Trophoblast cell (in vitro differentiated cells and primary cell): ENCODE results near the gene FMNL2.

ENCODE experiments used
- DNase-seq, 2 donors: peaks; one replicate each; pipeline ENCODE4 v3.0.0-alpha.2; 2016
- H2AFZ ChIP-seq: 2 replicates; pipeline ENCODE4 v1.6.1; 2013; ENCODE audit warnings: low read length, moderate library complexity, mild to moderate bottlenecking; ENCODE audit not compliant: insufficient read depth, poor library complexity
- H2AK5ac ChIP-seq: 2 replicates; pipeline ENCODE4 v1.6.1; 2013; ENCODE audit warnings: mild to moderate bottlenecking, low read length
- H2BK120ac ChIP-seq: 2 replicates; pipeline ENCODE4 v1.6.1; 2013; ENCODE audit warnings: low read length, mild to moderate bottlenecking, moderate library complexity; ENCODE audit not compliant: insufficient read depth, poor library complexity
- H2BK12ac ChIP-seq: 2 replicates; pipeline ENCODE4 v1.6.1; 2013; ENCODE audit warnings: mild to moderate bottlenecking, low read length, moderate library complexity
- H2BK5ac ChIP-seq: 2 replicates; pipeline ENCODE4 v1.6.1; 2013; ENCODE audit warnings: low read length, low read depth, moderate library complexity, mild to moderate bottlenecking; ENCODE audit not compliant: poor library complexity
- H3K14ac ChIP-seq: 2 replicates; pipeline ENCODE4 v1.6.1; 2013; ENCODE audit warnings: mild to moderate bottlenecking, low read length
- H3K18ac ChIP-seq: 2 replicates; pipeline ENCODE4 v1.6.1; 2013; ENCODE audit warnings: mild to moderate bottlenecking, low read length
- H3K23ac ChIP-seq: 2 replicates; pipeline ENCODE4 v1.6.1; 2013; ENCODE audit warnings: low read length
- H3K27ac ChIP-seq: 2 replicates; pipeline ENCODE4 v1.5.1; 2013; ENCODE audit warnings: low read depth, mild to moderate bottlenecking, inconsistent platforms, low read length, moderate library complexity
- H3K27me3 ChIP-seq: 2 replicates; pipeline ENCODE4 v1.6.1; 2013; ENCODE audit warnings: inconsistent platforms, mild to moderate bottlenecking, low read length, moderate library complexity; ENCODE audit not compliant: insufficient read depth
- H3K36me3 ChIP-seq, 2 experiments: 1 replicate in 1 of 2; 2 replicates in 1 of 2; pipeline ENCODE4 v1.6.1; 2013; ENCODE audit warnings: low read length in 2 of 2, mild to moderate bottlenecking in 2 of 2, moderate library complexity in 1 of 2; ENCODE audit not compliant: insufficient read depth in 2 of 2, control insufficient read depth in 1 of 2
- H3K4ac ChIP-seq: 2 replicates; pipeline ENCODE4 v1.6.1; 2013; ENCODE audit warnings: low read depth, mild to moderate bottlenecking, low read length, moderate library complexity
- H3K4me1 ChIP-seq, 2 experiments: 1 replicate in 1 of 2; 2 replicates in 1 of 2; pipeline ENCODE4 v1.6.1; 2013; ENCODE audit warnings: low read length in 2 of 2, mild to moderate bottlenecking in 2 of 2, moderate library complexity in 1 of 2; ENCODE audit not compliant: insufficient read depth in 2 of 2, control insufficient read depth in 1 of 2
- H3K4me2 ChIP-seq: 2 replicates; pipeline ENCODE4 v1.6.1; 2013; ENCODE audit warnings: inconsistent platforms, mild to moderate bottlenecking, low read length, moderate library complexity
- H3K4me3 ChIP-seq: 2 replicates; pipeline ENCODE4 v1.5.1; 2013; ENCODE audit warnings: mild to moderate bottlenecking, low read depth, low read length, inconsistent platforms
- H3K79me1 ChIP-seq: one replicate; pipeline ENCODE4 v1.6.1; 2013; ENCODE audit warnings: low read length
- H3K79me2 ChIP-seq: 2 replicates; pipeline ENCODE4 v1.6.1; 2013; ENCODE audit warnings: low read length, mild to moderate bottlenecking; ENCODE audit not compliant: control insufficient read depth, insufficient read depth, poor library complexity
- H3K9ac ChIP-seq: 2 replicates; pipeline ENCODE4 v1.6.1; 2013; ENCODE audit warnings: mild to moderate bottlenecking, low read length
- H3K9me3 ChIP-seq: 2 replicates; pipeline ENCODE4 v1.6.1; 2013; ENCODE audit warnings: low read depth, mild to moderate bottlenecking, control low read depth, inconsistent platforms, low read length; ENCODE audit not compliant: insufficient read depth
- H4K12ac ChIP-seq: 2 replicates; pipeline ENCODE4 v1.6.1; 2013; ENCODE audit warnings: low read depth, mild to moderate bottlenecking, low read length, moderate library complexity
- H4K8ac ChIP-seq: 2 replicates; pipeline ENCODE4 v1.6.1; 2013; ENCODE audit warnings: low read depth, mild to moderate bottlenecking, low read length, moderate library complexity
- H4K91ac ChIP-seq: one replicate; pipeline ENCODE4 v1.6.1; 2013; ENCODE audit warnings: low read depth, mild to moderate bottlenecking, low read length, moderate library complexity
- WGBS: extraction: QIAGEN DNeasy Blood & Tissue Kit; methylation state at CpG from one replicate; pipeline ENCODE4 v1.1.7; 2013; ENCODE audit warnings: missing lambda C conversion rate; ENCODE audit not compliant: insufficient read length, insufficient coverage; ENCODE audit errors: extremely low coverage; 5-methylcytosine and 5-hydroxymethylcytosine counted together

FMNL2 gene

GRCh38 chr2:152367547-152368390 is 32.8 kb downstream of the FMNL2 start:
- Histone ChIP-seq H4K91ac (no peak overlapping the region), H3K79me2 (no peaks in the 10 kb centered on the region), H2BK5ac (no peak overlapping the region), H3K14ac (no peak overlapping the region), H3K4me2 (no peak overlapping the region), H4K12ac (no peak overlapping the region), H2BK12ac (no peak overlapping the region), H4K8ac (no peak overlapping the region), H3K4ac (no peak overlapping the region), H2AFZ (no peak overlapping the region), H2BK120ac (no peak overlapping the region), H3K36me3 (no peaks in the 10 kb centered on the region), H3K9me3 (no peaks in the 10 kb centered on the region), H3K9ac (no peak overlapping the region), H3K4me1 (peaks cover 0 to 5% of the 10 kb centered on the region in 2 experiments), H3K23ac (no peak overlapping the region), H3K27me3 (no peaks in the 10 kb centered on the region), H2AK5ac (no peak overlapping the region), H3K18ac (no peak overlapping the region), H3K4me3 (no peak overlapping the region), H3K79me1 (peaks cover 1% of the 10 kb centered on the region), H3K27ac (no peak overlapping the region)
- WGBS, result no CpG with 5 or more reads among the region's 9 CpGs
- peak in 1 of 2 donors; percentile 51 for DNase-seq

GRCh38 chr2:152369176-152369860 is 34.3 kb downstream of the FMNL2 start:
- no peak overlapping the region for H3K23ac ChIP-seq
- no peak overlapping the region for H3K27ac ChIP-seq
- H3K4ac ChIP-seq, result no peak overlapping the region
- WGBS, result no CpG with 5 or more reads among the region's 5 CpGs
- H2BK12ac ChIP-seq, result no peak overlapping the region
- no peak overlapping the region for H3K18ac ChIP-seq
- no peak overlapping the region for H3K4me3 ChIP-seq
- no peak overlapping the region for H4K91ac ChIP-seq
- peak; percentile 79 to 92 for DNase-seq
- no peak overlapping the region for H3K4me2 ChIP-seq
- peaks cover 0 to 5% of the 10 kb centered on the region in 2 experiments for H3K4me1 ChIP-seq
- no peak overlapping the region for H2BK5ac ChIP-seq
- H4K8ac ChIP-seq, result no peak overlapping the region
- no peak overlapping the region for H4K12ac ChIP-seq
- H3K9ac ChIP-seq, result no peak overlapping the region
- peaks cover 1% of the 10 kb centered on the region for H3K79me1 ChIP-seq
- no peak overlapping the region for H2AK5ac ChIP-seq
- H3K79me2 ChIP-seq, result no peaks in the 10 kb centered on the region
- H3K27me3 ChIP-seq, result no peaks in the 10 kb centered on the region
- H3K9me3 ChIP-seq, result no peaks in the 10 kb centered on the region
- H3K36me3 ChIP-seq, result no peaks in the 10 kb centered on the region
- no peak overlapping the region for H2BK120ac ChIP-seq
- no peak overlapping the region for H2AFZ ChIP-seq
- H3K14ac ChIP-seq, result no peak overlapping the region

- Histone ChIP-seq H3K79me2 (no peaks in the 10 kb centered on the region), H3K27ac (no peak overlapping the region), H4K8ac (no peak overlapping the region), H4K12ac (no peak overlapping the region), H4K91ac (no peak overlapping the region), H3K14ac (no peak overlapping the region), H3K9ac (no peak overlapping the region), H2BK120ac (no peak overlapping the region), H2BK12ac (no peak overlapping the region), H2AFZ (no peak overlapping the region), H3K4me2 (no peak overlapping the region), H3K27me3 (no peaks in the 10 kb centered on the region), H3K79me1 (peaks cover 1% of the 10 kb centered on the region), H2AK5ac (no peak overlapping the region), H3K4me1 (peaks cover under 1 to 5% of the 10 kb centered on the region in 2 experiments), H3K4me3 (no peak overlapping the region), H3K9me3 (no peaks in the 10 kb centered on the region), H3K36me3 (no peaks in the 10 kb centered on the region), H3K4ac (peak overlapping the region; percentile 40), H3K23ac (no peak overlapping the region), H3K18ac (no peak overlapping the region), H2BK5ac (no peak overlapping the region)
- WGBS, result no CpG with 5 or more reads among the region's 5 CpGs
- DNase-seq, result peak; percentile 95 to 97
Observed at GRCh38 chr2:152370783-152371182, 35.8 kb downstream of the FMNL2 start.

- H3K4me3 ChIP-seq, result no peak overlapping the region
- no peaks in the 10 kb centered on the region for H3K9me3 ChIP-seq
- WGBS, result no CpG with 5 or more reads among the region's 3 CpGs
- H3K14ac ChIP-seq, result no peak overlapping the region
- no peak overlapping the region for H2AK5ac ChIP-seq
- peaks cover 1% of the 10 kb centered on the region for H3K79me1 ChIP-seq
- no peaks in the 10 kb centered on the region for H3K79me2 ChIP-seq
- no peaks in the 10 kb centered on the region for H3K27me3 ChIP-seq
- H3K4me1 ChIP-seq, result peaks cover 2 to 5% of the 10 kb centered on the region in 2 experiments
- DNase-seq, result no peak
- H4K12ac ChIP-seq, result no peak overlapping the region
- H3K9ac ChIP-seq, result no peak overlapping the region
- no peak overlapping the region for H2BK12ac ChIP-seq
- H3K4me2 ChIP-seq, result no peak overlapping the region
- no peak overlapping the region for H4K91ac ChIP-seq
- no peak overlapping the region for H2AFZ ChIP-seq
- no peak overlapping the region for H3K27ac ChIP-seq
- H3K18ac ChIP-seq, result no peak overlapping the region
- no peak overlapping the region for H3K23ac ChIP-seq
- H2BK5ac ChIP-seq, result no peak overlapping the region
- peak overlapping the region; percentile 40 for H3K4ac ChIP-seq
- H2BK120ac ChIP-seq, result no peak overlapping the region
- H4K8ac ChIP-seq, result no peak overlapping the region
- H3K36me3 ChIP-seq, result no peaks in the 10 kb centered on the region
Observed at GRCh38 chr2:152372438-152372984, 37.5 kb downstream of the FMNL2 start.
